Stimulated activated naive CD8-positive, alpha-beta T cell treated with anti-CD3 and anti-CD28 coated beads, Interleukin-15, amount 100 ng/mL, for 72 hours (primary cell): Measurements from ENCODE around the gene CACNA1E.
A peak's percentile ranks its signal among the peaks of the same experiment; 100 is the strongest.

ENCODE experiments used
- ATAC-seq: fragments of 150-1000 bp; cut with Tn5 transposase; 2 replicates; pipeline ENCODE4 v1.10.0; 2021; ENCODE audit warnings: mild to moderate bottlenecking, moderate library complexity
- DNase-seq, 2 donors: peaks; one replicate each; pipeline ENCODE4 v3.0.0; 2021 to 2022
- H3K27ac Mint-ChIP-seq, 2 donors: one replicate each; pipeline ENCODE4 v1.8.0; 2022; ENCODE audit warnings: mild to moderate bottlenecking in 2 of 2, mixed read lengths in 2 of 2, moderate library complexity in 2 of 2
- H3K27me3 Mint-ChIP-seq: one replicate; pipeline ENCODE4 v1.8.0; 2022; ENCODE audit warnings: mixed read lengths
- H3K4me1 Mint-ChIP-seq: one replicate; pipeline ENCODE4 v1.8.0; 2022; ENCODE audit warnings: mild to moderate bottlenecking, mixed read lengths
- H3K4me3 Mint-ChIP-seq, 2 donors: one replicate each; pipeline ENCODE4 v1.8.0; 2022; ENCODE audit warnings: mild to moderate bottlenecking in 2 of 2, mixed read lengths in 2 of 2, moderate library complexity in 1 of 2
- H3K9me3 Mint-ChIP-seq, 2 donors: one replicate each; pipeline ENCODE4 v1.8.0; 2022; ENCODE audit warnings: mixed read lengths in 2 of 2

The CACNA1E gene

DNA sequence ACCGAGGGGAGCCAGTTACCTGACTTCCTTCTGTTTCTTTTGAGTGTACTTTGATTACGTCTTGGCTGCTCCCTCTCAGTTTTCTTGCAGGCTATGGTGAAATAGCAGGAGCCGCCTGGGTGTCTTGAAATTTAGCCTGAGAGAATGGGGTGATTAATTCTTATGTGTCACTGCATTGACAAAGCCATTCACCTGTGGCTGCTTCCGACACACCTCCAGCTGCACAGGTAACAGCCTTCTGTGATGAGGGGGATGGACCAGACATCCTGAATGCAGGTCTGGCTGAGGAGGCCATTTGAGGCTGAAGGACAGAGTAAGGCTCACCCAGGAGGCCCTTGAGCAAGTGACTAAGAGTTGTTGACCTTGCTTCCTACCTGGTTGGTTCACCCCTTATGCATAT lies 16.5 kb downstream of the CACNA1E start:
- DNase-seq (no peak), ATAC-seq (no peak)
- Mint-ChIP-seq H3K9me3 (no peaks in the 10 kb centered on the region), H3K4me3 (no peak overlapping the region), H3K4me1 (peaks cover 11% of the 10 kb centered on the region), H3K27me3 (peaks cover 71% of the 10 kb centered on the region), H3K27ac (no peak overlapping the region)

DNA sequence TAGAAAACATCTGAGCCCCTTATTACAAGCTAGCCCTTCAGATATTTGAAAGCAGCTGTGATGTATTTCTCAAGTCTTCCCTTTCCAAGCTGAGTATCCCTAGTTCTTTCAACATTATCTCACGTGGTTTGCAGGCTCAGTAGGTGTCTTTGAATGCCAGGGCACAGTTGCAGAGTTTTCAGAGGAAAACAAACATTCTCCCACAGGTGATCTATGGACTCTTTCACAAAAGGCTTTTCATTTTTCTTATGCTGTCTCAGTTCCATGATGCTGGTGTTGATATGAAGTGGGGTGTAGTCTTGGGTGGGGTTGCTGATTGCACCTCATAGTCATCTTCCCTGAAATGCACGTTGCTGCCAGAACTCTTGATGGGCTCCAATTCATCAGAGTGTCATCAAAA lies 17.3 kb downstream of the CACNA1E start:
- H3K27me3 Mint-ChIP-seq, result peaks cover 71% of the 10 kb centered on the region
- peaks cover 15% of the 10 kb centered on the region for H3K4me1 Mint-ChIP-seq
- no peak for ATAC-seq
- no peak overlapping the region for H3K27ac Mint-ChIP-seq
- no peak overlapping the region for H3K4me3 Mint-ChIP-seq
- no peak for DNase-seq
- H3K9me3 Mint-ChIP-seq, result no peaks in the 10 kb centered on the region

DNA sequence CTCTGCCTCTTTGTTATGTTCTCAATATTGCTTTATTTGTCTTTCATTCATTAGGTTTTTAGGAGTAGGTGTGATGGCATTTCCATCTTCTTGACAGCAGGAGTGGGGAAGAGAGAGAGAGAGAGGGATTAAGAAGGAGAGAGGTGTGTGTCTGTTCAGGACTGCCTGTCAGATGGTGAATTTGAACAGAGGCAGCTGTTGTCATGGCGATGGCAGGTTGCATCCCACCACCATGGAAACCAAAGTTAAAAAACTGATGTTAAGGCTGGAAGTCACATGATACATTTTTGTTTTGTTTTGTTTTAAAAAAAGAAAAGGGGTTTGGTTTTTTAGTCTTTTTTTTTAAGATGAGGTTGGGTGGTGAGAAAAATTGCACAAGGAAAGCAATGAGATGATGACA lies 18.3 kb downstream of the CACNA1E start:
- peaks cover 15% of the 10 kb centered on the region for H3K4me1 Mint-ChIP-seq
- H3K27ac Mint-ChIP-seq, result no peak overlapping the region
- DNase-seq (no peak), ATAC-seq (no peak)
- H3K9me3 Mint-ChIP-seq, result no peaks in the 10 kb centered on the region
- peaks cover 64% of the 10 kb centered on the region for H3K27me3 Mint-ChIP-seq
- no peak overlapping the region for H3K4me3 Mint-ChIP-seq

DNA sequence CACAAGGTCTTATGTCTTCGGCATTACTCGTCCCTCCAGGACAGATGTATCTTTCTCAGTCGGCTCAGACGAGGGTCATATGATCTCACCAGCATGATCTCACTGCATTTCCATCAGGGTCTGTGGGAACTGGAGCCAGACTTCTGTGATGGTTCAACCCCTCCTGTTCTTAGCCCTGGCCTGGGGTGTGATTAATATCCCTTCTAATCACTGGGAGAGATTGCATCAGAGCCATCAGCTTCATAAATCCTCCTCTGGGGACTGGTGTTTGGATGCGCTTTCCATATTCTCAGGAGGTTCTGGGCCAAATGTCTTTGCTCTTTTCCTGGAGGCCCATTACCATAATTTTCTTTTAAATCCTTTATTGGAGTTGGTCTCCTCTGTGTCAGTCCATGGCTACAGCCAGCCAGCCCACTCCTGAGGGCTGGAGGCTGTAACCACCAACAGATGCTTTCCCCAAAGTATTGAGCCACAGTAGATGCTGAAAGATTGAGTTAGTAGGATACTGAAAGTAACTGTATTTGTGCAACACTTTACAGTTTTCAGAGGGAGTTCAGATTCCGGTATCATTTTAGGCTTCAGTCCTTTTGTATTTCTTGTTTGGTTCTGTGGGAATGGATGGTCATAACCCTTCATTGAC lies 20.0 kb downstream of the CACNA1E start:
- peaks cover 47% of the 10 kb centered on the region for H3K27me3 Mint-ChIP-seq
- DNase-seq (no peak), ATAC-seq (no peak)
- H3K9me3 Mint-ChIP-seq, result no peaks in the 10 kb centered on the region
- H3K4me3 Mint-ChIP-seq, result no peak overlapping the region
- no peak overlapping the region for H3K27ac Mint-ChIP-seq
- peaks cover 10% of the 10 kb centered on the region for H3K4me1 Mint-ChIP-seq

DNA sequence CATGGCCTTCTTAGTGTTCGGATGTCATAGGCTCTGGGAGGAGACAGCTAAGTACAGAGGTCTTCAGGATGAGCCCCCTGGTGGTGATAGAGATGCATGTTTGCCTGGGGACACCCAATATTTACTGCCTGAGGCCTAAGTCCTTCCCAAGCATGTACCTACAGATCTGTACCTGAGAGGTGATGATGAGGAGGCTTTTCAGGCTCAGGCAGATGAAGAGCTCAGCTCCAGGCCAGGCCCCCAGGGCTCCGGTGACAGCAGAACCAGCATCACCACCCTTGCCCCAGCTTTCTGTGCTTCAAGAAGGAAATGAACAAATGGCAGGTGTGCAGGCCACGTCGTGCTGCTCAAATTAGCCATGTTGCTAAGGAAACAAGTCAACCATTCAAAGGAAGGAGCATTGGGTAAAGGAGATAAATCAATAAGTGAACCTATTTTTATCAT lies 21.1 kb downstream of the CACNA1E start:
- ATAC-seq, result peak; percentile 52
- H3K27me3 Mint-ChIP-seq, result peaks cover 39% of the 10 kb centered on the region
- no peak for DNase-seq

DNA sequence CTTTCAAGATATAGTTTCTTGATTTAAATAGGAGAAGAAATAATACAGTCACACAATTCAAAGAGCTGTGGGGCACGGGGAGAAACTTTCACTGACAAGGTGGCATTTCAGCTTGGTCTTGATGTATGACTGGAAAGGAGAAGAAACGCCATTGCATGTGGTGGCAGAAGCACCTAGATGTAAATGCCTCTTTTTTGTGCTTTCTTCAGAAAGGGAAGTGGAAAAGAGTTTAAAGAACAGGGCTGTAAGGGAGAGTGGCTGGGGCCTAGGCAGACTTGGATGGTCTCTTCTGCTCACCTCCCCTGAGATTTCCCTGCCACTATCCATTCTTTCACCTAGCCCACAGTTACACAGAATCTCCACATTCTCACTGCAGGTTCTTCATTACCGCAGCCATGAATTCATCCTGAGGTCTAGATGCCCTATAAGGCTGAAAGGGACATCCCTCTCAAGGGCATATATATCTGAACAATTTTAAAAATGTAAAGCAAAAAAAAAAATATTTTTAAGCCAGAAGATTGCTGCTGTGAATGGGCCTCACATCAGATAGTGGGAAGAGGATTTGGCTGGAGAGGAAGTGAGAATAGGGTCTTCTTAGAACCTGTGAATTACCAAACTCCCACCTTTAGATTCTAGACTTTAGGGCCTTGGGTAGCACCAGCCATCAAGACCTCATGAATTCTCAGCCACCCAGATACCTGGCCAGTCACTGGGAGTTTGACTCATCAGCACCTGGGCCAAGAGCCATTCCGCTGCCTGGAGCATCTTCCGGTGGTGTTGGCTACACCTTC lies 23.4 kb downstream of the CACNA1E start:
- peaks cover 10% of the 10 kb centered on the region for H3K4me1 Mint-ChIP-seq
- DNase-seq (no peak), ATAC-seq (no peak)
- no peaks in the 10 kb centered on the region for H3K9me3 Mint-ChIP-seq
- no peak overlapping the region for H3K27ac Mint-ChIP-seq
- H3K27me3 Mint-ChIP-seq, result peaks cover 32% of the 10 kb centered on the region
- no peak overlapping the region for H3K4me3 Mint-ChIP-seq

More for the DNA sequence above, 21.1 kb downstream of the CACNA1E start:
- H3K4me3 Mint-ChIP-seq, result no peak overlapping the region
- H3K4me1 Mint-ChIP-seq, result peaks cover 10% of the 10 kb centered on the region
- H3K9me3 Mint-ChIP-seq, result no peaks in the 10 kb centered on the region
- H3K27ac Mint-ChIP-seq, result peak overlapping the region in 1 of 2 donors; percentile 5

DNA sequence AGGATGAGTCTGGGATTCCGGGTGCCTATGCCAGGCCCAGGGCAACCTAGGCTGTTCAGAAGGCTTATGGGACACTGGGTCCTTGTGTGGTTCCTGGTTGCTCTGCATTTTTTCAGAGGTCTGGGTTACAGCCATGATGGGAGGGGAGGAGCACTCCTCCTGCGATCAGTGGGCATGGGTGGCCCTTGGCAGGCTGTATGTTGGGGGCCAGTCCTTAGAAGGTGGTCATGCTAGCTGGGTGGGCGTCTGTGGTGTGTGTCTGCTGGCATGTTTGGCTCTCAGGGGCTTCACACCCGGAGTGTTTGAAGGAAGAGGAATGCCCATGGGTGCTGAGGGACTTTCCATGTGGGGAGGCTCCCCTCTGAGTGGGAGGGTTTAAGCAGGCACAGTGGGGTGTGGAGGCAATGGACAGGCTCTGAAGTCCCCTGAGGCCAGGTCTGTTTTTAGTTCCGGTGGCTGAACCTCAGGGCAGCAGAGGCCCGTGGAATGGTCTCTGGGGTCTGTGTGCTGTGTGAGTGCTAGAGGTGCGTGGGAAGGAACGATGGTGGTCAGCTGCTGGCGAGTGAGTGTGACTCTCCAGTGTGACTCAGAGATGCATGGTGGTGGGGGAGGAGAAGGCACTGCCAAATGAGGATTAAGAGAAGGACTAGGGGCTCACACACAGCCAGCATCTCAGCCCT lies 25.3 kb downstream of the CACNA1E start:
- no peak overlapping the region for H3K4me3 Mint-ChIP-seq
- peak overlapping the region in 1 of 2 donors; percentile 70 for H3K27ac Mint-ChIP-seq
- H3K9me3 Mint-ChIP-seq, result no peaks in the 10 kb centered on the region
- ATAC-seq, result no peak
- peaks cover 20% of the 10 kb centered on the region for H3K27me3 Mint-ChIP-seq
- H3K4me1 Mint-ChIP-seq, result peaks cover 10% of the 10 kb centered on the region
- no peak for DNase-seq

DNA sequence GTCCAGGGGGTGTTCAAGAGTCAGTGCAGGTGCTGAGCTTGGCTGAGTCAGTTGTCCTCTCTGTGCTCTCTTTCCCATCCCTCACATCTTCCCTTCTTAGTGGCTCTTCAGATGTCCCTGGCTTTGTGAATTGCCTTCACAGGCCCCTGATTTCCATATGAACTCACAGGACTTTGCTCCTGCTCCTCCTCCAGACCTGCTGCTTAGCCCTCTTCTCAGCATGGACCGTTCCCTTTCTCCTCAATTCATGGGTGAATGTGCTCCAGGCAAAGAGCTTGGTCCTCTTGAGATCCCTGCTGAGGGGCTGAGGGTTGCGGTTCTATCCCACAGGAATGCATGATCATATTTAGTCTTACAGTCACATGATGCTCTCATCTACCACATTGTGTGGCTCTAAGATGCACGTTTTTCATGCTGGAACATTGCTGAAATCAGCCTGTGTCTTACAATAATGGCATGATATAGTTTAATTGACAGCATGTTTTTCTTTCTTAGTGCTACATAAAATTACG lies 30.5 kb downstream of the CACNA1E start:
- H3K9me3 Mint-ChIP-seq, result no peaks in the 10 kb centered on the region
- DNase-seq (no peak), ATAC-seq (no peak)
- peaks cover 34% of the 10 kb centered on the region for H3K27me3 Mint-ChIP-seq
- no peak overlapping the region for H3K27ac Mint-ChIP-seq
- no peaks in the 10 kb centered on the region for H3K4me1 Mint-ChIP-seq
- no peak overlapping the region for H3K4me3 Mint-ChIP-seq

DNA sequence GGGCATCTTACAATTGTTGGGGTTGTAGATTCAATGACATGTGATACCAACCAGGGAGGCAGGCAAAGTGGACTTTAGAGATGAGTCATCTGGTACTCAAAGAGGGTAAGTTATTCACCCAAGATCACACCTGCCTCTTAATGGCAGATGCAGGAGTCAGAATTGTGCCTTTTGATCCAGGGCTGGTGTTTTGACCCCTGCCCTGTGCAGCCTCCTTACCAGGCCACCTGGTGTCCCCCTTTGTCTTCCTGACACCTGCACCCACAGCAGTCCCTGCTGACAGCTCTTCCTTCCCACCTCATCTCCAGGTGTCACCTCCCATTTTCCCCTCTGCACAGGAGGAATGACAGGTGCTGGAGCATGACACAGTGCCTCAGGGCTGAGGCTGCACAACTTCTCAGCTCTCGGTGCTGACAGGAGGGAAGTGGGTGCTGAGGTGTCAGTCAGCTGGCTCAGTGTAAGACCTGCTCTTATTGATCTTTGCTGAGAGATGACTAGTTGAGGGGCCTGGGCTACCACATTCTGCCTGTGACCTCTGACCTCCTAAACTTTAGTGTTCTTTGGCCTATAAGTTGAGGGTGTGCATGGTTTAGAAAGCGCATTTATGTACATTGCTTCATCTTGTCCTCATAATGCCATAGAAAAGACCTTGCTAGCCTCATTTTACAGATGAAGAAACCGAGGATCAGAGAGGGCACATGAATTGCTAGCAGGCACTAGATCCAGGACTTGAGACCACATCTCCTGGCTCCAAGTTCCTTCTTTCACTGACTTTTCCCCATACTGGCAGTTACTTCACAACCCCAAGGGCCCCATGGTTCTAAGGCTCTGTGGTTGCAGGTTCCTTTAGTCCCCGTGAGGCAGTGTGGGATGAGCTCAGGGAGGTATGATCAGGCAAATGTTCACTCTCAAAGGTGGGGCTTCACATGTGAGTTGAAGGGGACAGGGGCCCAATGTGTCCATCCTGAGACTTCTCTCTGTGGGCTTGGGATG lies 31.3 kb downstream of the CACNA1E start:
- H3K9me3 Mint-ChIP-seq, result no peaks in the 10 kb centered on the region
- ATAC-seq (peak; percentile 44), DNase-seq (no peak)
- H3K27ac Mint-ChIP-seq, result no peak overlapping the region
- H3K4me3 Mint-ChIP-seq, result no peak overlapping the region
- no peaks in the 10 kb centered on the region for H3K4me1 Mint-ChIP-seq
- H3K27me3 Mint-ChIP-seq, result peaks cover 34% of the 10 kb centered on the region

DNA sequence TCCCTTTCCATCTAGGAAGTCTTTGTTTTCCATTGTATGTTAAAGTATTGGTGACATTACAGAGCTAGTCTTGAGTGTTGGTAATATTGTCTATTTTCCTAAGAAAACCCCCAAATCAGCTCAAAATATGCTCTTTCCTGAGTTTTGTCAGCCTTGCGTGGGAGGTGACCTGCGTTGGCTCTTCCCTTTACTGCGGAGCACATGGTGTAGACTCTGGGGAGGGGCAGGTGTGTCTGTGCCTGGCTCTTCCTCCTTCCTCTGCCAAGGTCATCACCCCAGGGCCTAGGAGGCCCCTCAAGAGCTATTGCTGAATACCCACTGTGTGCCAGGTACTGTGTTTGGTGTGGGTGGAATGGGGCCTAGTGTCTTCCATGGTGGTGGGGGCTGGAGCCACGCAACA lies 33.4 kb downstream of the CACNA1E start:
- no peak for DNase-seq
- ATAC-seq, result no peak
- H3K9me3 Mint-ChIP-seq, result no peaks in the 10 kb centered on the region
- H3K27me3 Mint-ChIP-seq, result peaks cover 34% of the 10 kb centered on the region
- H3K4me1 Mint-ChIP-seq, result peaks cover 10% of the 10 kb centered on the region
- no peak overlapping the region for H3K27ac Mint-ChIP-seq
- H3K4me3 Mint-ChIP-seq, result no peak overlapping the region

DNA sequence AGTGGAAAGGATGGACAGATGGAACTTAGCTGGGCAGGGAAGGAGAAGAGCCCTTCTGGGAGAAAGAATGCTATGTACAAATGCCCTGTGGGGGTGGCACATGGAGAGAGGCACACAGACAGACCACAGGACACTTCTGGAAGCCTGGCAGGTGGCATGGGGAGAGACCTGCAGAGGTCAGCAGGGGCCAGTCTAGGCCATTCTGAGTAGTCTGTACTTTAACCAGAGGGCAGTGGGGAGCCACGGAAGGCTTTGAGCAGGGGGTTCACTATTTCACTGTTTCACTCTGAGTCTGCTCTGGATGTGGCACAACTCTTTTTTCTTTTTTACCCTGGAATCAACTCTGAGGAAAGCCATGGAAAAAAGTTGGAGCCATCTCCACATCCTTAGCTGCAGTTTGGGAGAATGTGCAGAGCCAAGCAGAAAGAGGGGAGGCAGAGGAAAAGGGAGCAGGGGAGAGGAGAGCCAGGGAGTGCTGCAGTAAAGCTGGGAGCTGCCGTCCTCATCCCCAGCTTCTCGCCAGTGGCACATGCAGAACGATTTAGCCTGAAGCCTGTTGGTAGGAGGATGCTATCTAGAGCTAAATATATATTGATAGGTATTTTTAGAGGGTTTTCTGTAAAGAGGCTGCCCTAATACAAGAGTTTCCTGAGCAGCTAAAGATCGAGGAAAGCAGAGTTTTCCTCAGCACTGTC lies 34.0 kb downstream of the CACNA1E start:
- Mint-ChIP-seq H3K27me3 (peaks cover 37% of the 10 kb centered on the region), H3K4me1 (peaks cover 14% of the 10 kb centered on the region), H3K9me3 (no peaks in the 10 kb centered on the region), H3K27ac (no peak overlapping the region), H3K4me3 (no peak overlapping the region)
- ATAC-seq (no peak), DNase-seq (no peak)

DNA sequence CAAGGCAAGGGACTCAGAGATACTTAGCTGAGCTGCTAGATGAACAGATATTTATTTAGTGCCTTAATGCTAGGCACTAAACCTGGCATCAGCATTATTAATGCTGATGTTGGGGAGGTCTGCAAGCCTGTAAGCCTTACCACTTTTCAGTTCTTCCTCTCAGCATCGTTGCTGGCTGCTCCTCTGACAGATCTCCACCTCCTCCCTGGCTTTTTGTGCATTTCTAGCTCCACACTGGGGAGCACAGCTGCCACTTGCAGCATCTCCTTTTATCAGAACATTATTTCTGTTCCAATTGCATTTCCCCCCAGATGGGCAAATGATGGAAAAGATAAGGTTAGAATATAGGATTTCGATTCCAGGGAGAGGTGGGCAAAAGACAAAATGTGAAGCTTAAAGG lies 34.8 kb downstream of the CACNA1E start:
- Mint-ChIP-seq H3K27ac (no peak overlapping the region), H3K27me3 (peaks cover 43% of the 10 kb centered on the region), H3K9me3 (no peaks in the 10 kb centered on the region), H3K4me1 (peaks cover 14% of the 10 kb centered on the region), H3K4me3 (no peak overlapping the region)
- DNase-seq, result no peak
- no peak for ATAC-seq

DNA sequence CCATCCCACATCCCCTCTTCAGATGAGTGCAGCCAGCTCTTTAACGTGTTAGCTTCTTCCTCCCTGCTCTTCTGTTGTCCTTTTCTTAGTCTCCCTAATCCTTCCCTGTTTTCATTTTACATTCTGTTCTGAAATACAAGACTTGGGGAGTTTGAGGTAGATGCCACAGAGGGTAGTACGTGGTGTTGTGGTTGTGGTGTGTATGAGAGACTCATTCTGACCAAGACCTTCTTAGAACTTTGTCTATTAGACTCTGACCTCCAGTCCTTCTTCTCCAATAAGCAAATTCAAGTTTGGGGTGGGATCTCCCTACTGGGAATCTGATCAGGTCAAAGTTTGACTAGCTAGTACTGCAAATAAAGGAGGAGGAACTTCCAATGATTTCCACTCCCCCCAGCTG lies 39.5 kb downstream of the CACNA1E start:
- H3K27ac Mint-ChIP-seq, result no peak overlapping the region
- DNase-seq (no peak), ATAC-seq (no peak)
- H3K4me1 Mint-ChIP-seq, result peaks cover 14% of the 10 kb centered on the region
- no peak overlapping the region for H3K4me3 Mint-ChIP-seq
- peaks cover 0 to 4% of the 10 kb centered on the region in 2 donors for H3K9me3 Mint-ChIP-seq
- H3K27me3 Mint-ChIP-seq, result peaks cover 22% of the 10 kb centered on the region

DNA sequence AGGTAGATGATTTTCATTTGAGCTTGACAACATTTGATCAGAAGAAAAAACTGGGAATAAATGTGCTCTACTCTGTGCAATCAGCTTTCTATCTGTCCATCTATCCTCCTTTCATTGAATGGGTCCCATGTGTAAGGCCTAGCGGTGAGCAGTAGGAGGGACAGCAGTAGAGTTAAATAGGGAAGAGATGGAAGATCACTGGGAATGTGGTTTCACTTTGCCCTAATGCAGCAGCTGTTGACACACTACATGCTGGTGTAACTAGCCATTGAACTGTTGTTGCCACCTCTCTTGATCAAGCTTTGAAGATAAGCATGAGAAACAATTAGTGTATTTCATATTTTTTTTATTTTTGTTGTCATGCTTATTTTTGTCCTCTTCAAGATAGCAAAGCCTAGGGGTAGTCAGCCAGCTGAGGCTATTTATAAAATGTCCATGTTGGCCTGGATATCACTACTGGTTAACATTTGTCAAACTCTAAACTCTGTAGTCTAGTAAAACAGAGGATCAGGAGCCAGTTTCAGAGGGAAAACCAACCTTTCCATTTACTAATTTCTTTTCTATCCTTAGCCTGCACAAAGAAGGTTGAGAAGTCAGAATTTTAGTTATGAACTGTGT lies 41.9 kb downstream of the CACNA1E start:
- peaks cover 12 to 18% of the 10 kb centered on the region in 2 donors for H3K9me3 Mint-ChIP-seq
- peaks cover 22% of the 10 kb centered on the region for H3K27me3 Mint-ChIP-seq
- ATAC-seq (no peak), DNase-seq (no peak)
- H3K27ac Mint-ChIP-seq, result no peak overlapping the region
- no peak overlapping the region for H3K4me3 Mint-ChIP-seq
- H3K4me1 Mint-ChIP-seq, result peaks cover 14% of the 10 kb centered on the region
